Neural progenitor cell (in vitro differentiated cells): Measurements from ENCODE around the gene ZSWIM6. TPM values are rescaled to one million over a fixed set of nuclear protein-coding genes. Genes with fewer than 3 reads are reported as not detected.

Source experiments
- DNase-seq: peaks from one replicate; pipeline ENCODE4 v3.0.0-alpha.2; 2016; ENCODE audit warnings: low spot score
- H2AFZ ChIP-seq: fragments of 200-600 bp; sonication (generic); replicated peaks from 2 replicates; pipeline ENCODE4 v1.6.1; 2016; ENCODE audit warnings: antibody characterized with exemption
- H3F3A ChIP-seq: fragments of 200-600 bp; sonication (generic); 2 replicates; pipeline ENCODE4 v1.6.1; 2016; ENCODE audit warnings: antibody characterized with exemption, low read depth
- H3K27ac ChIP-seq: fragments of 200-600 bp; sonication (generic); 2 replicates; pipeline ENCODE4 v1.5.1; 2016; ENCODE audit warnings: mild to moderate bottlenecking
- H3K27me3 ChIP-seq: fragments of 200-600 bp; sonication (generic); 2 replicates; pipeline ENCODE4 v1.6.1; 2016; ENCODE audit warnings: mild to moderate bottlenecking, moderate library complexity
- H3K36me3 ChIP-seq: fragments of 200-600 bp; sonication (generic); 2 replicates; pipeline ENCODE4 v1.5.1; 2016
- H3K4me1 ChIP-seq: fragments of 200-600 bp; sonication (generic); 2 replicates; pipeline ENCODE4 v1.6.1; 2016; ENCODE audit warnings: mixed run types
- H3K4me2 ChIP-seq: fragments of 200-600 bp; sonication (generic); 2 replicates; pipeline ENCODE4 v1.6.1; 2016
- H3K4me3 ChIP-seq: fragments of 200-600 bp; sonication (generic); 2 replicates; pipeline ENCODE4 v1.5.1; 2016
- H3K79me2 ChIP-seq: fragments of 200-600 bp; sonication (generic); 2 replicates; pipeline ENCODE4 v1.6.1; 2016; ENCODE audit warnings: low read depth
- H3K9ac ChIP-seq: fragments of 200-600 bp; sonication (generic); 2 replicates; pipeline ENCODE4 v1.6.1; 2016
- H3K9me3 ChIP-seq: fragments of 200-600 bp; sonication (generic); 2 replicates; pipeline ENCODE4 v1.5.1; 2016; ENCODE audit warnings: low read depth
- H4K20me1 ChIP-seq: fragments of 200-600 bp; sonication (generic); 2 replicates; pipeline ENCODE4 v1.6.1; 2016; ENCODE audit warnings: low read depth
- H3K27ac Mint-ChIP-seq: 3 replicates; pipeline ENCODE4 v1.8.0; 2021; ENCODE audit warnings: mixed read lengths
- H3K27me3 Mint-ChIP-seq: 2 replicates; pipeline ENCODE4 v1.8.0; 2022; ENCODE audit warnings: low read depth, mild to moderate bottlenecking, inconsistent platforms, moderate library complexity, mixed read lengths; ENCODE audit not compliant: insufficient read depth
- H3K36me3 Mint-ChIP-seq: 3 replicates; pipeline ENCODE4 v1.8.0; 2021; ENCODE audit warnings: mixed read lengths
- H3K4me1 Mint-ChIP-seq: 3 replicates; pipeline ENCODE4 v1.8.0; 2021; ENCODE audit warnings: mixed read lengths
- H3K4me3 Mint-ChIP-seq: 3 replicates; pipeline ENCODE4 v1.8.0; 2021; ENCODE audit warnings: mild to moderate bottlenecking, moderate library complexity, mixed read lengths
- H3K9me3 Mint-ChIP-seq: 3 replicates; pipeline ENCODE4 v1.8.0; 2020; ENCODE audit warnings: mixed read lengths
- CTCF ChIP-seq: fragments of 200-600 bp; sonication (generic); IDR thresholded peaks from 2 replicates; pipeline ENCODE4 v1.5.1; 2017; ENCODE audit warnings: antibody characterized with exemption, mild to moderate bottlenecking
- EZH2 ChIP-seq: fragments of 200-600 bp; sonication (generic); IDR thresholded peaks from 2 replicates; pipeline ENCODE4 v1.6.1; 2017; ENCODE audit warnings: antibody characterized with exemption, mild to moderate bottlenecking, moderate library complexity
- EZH2phosphoT487 ChIP-seq: fragments of 200-600 bp; sonication (generic); IDR thresholded peaks from 2 replicates; pipeline ENCODE4 v1.6.1; 2017; ENCODE audit warnings: antibody characterized with exemption
- total RNA-seq: library from RNA; depleted of rRNA; stranded (reverse); fragments of >200 nt; gene quantifications from 2 replicates; pipeline ENCODE4 v1.2.3, GENCODE V29; 2015; ENCODE audit warnings: low replicate concordance

Gene ZSWIM6
- total RNA-seq, 1 donor from 2014 or later: 32.2 TPM

- Histone ChIP-seq H3K4me2 (no peak overlapping the region), H4K20me1 (peaks cover 23% of the 10 kb centered on the region), H3K79me2 (peaks cover 75% of the 10 kb centered on the region), H3K9me3 (no peaks in the 10 kb centered on the region), H3F3A (no peaks in the 10 kb centered on the region), H3K4me3 (no peak overlapping the region), H3K9ac (no peak overlapping the region), H3K4me1 (no peaks in the 10 kb centered on the region), H3K36me3 (no peaks in the 10 kb centered on the region), H3K27ac (no peak overlapping the region), H3K27me3 (no peaks in the 10 kb centered on the region), H2AFZ (no peak overlapping the region)
- Mint-ChIP-seq H3K4me3 (no peak overlapping the region), H3K36me3 (peaks cover 43% of the 10 kb centered on the region), H3K4me1 (no peaks in the 10 kb centered on the region), H3K27me3 (no peaks in the 10 kb centered on the region), H3K9me3 (peaks cover 24% of the 10 kb centered on the region), H3K27ac (no peak overlapping the region)
- TF ChIP-seq EZH2phosphoT487 (no peak), CTCF (no peak), EZH2 (no peak)
- no peak for DNase-seq
Measured at GRCh38 chr5:61379677-61380076, 47.6 kb downstream of the ZSWIM6 start.

- H3K27ac ChIP-seq: no peak overlapping the region
- H3K4me2 ChIP-seq: no peak overlapping the region
- Mint-ChIP-seq H3K27me3 (no peaks in the 10 kb centered on the region), H3K4me3 (no peak overlapping the region), H3K27ac (no peak overlapping the region), H3K4me1 (peaks cover 11% of the 10 kb centered on the region), H3K9me3 (peaks cover 14% of the 10 kb centered on the region), H3K36me3 (peaks cover 35% of the 10 kb centered on the region)
- peaks cover 46% of the 10 kb centered on the region for H4K20me1 ChIP-seq
- no peak for DNase-seq
- H3K4me1 ChIP-seq: peaks cover 17% of the 10 kb centered on the region
- H3K79me2 ChIP-seq: peaks cover 96% of the 10 kb centered on the region
- TF ChIP-seq EZH2: no peak
- TF ChIP-seq EZH2phosphoT487: no peak
- no peak for TF ChIP-seq CTCF
- no peak overlapping the region for H2AFZ ChIP-seq
- H3K9me3 ChIP-seq: no peaks in the 10 kb centered on the region
- H3F3A ChIP-seq: no peaks in the 10 kb centered on the region
- H3K9ac ChIP-seq: no peak overlapping the region
- no peaks in the 10 kb centered on the region for H3K36me3 ChIP-seq
- H3K4me3 ChIP-seq: no peak overlapping the region
- no peaks in the 10 kb centered on the region for H3K27me3 ChIP-seq
Measured at GRCh38 chr5:61381968-61382367, 49.9 kb downstream of the ZSWIM6 start.

- Mint-ChIP-seq H3K4me3 (no peak overlapping the region), H3K4me1 (peaks cover 12% of the 10 kb centered on the region), H3K9me3 (peaks cover 13% of the 10 kb centered on the region), H3K27me3 (no peaks in the 10 kb centered on the region), H3K36me3 (peaks cover 29% of the 10 kb centered on the region), H3K27ac (no peak overlapping the region)
- no peak overlapping the region for H3K9ac ChIP-seq
- H3K4me2 ChIP-seq: peak overlapping the region; percentile 50
- no peak overlapping the region for H3K4me3 ChIP-seq
- H3K27me3 ChIP-seq: no peaks in the 10 kb centered on the region
- no peak overlapping the region for H2AFZ ChIP-seq
- H3K79me2 ChIP-seq: peaks cover 97% of the 10 kb centered on the region
- H4K20me1 ChIP-seq: peaks cover 66% of the 10 kb centered on the region
- DNase-seq: peak; percentile 21
- H3K27ac ChIP-seq: no peak overlapping the region
- peaks cover 17% of the 10 kb centered on the region for H3K4me1 ChIP-seq
- H3K36me3 ChIP-seq: no peaks in the 10 kb centered on the region
- no peaks in the 10 kb centered on the region for H3F3A ChIP-seq
- no peaks in the 10 kb centered on the region for H3K9me3 ChIP-seq
- TF ChIP-seq EZH2 (no peak), CTCF (no peak)
Measured at GRCh38 chr5:61385627-61386026, 53.6 kb downstream of the ZSWIM6 start.
